Measurements from ENCODE around the gene THSD7B.

DNA sequence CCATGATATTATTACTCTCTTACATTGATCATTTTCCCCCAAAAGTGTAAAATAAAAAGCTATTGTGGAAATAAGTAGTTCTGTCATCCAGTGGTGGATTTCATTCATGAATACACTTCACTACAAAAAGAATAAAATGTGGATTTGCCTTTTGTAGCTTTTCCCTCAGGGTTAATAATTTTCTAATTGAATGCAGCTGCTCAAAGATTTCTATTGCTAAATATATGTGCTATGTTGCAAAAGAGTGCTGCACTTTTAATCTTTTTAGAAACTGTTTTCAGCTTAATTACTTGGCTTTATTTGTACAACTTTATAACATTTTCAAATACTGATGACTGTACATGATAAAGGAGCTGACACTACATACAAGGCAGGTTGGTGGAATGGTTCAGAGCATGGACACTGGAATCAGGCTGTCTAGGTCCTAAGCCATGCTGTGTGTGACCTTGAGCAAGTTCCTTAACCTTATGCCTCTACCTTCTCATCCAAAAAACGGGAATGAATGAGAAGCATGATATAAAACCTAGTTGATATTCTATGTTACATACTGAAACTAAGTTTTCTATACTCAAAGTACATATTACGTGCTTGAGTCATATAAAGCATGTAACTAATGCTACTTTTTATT lies 128.8 kb downstream of the THSD7B start:
- TF ChIP-seq EZH2 (IDR thresholded peaks at IDR 0.05) (no peak), POLR2AphosphoS5 (IDR thresholded peaks at IDR 0.05; ENCODE audit: borderline replicate concordance, low read depth, low read length) (no peak)
